ENCODE measurements around the gene SMC3. TPM values are rescaled to one million over a fixed set of nuclear protein-coding genes. Genes with fewer than 3 reads are reported as not detected.

The SMC3 gene
- total RNA-seq, 2 experiments from 2014 or later, result 46.8 to 48.0 TPM

GRCh38 chr10:110641256-110641655 is 73.8 kb downstream of the SMC3 start:
- no peak overlapping the region for H3K27ac Mint-ChIP-seq
- POLR2A ChIA-PET, result no interaction called here
- peak overlapping the region; percentile 50 for H3K4me3 Mint-ChIP-seq
- peaks cover 29% of the 10 kb centered on the region for H3K4me1 ChIP-seq (ENCODE audit: insufficient read depth, low read length)
- H3K4me3 ChIP-seq (ENCODE audit: low read length), result no peak overlapping the region
- H3K4me1 Mint-ChIP-seq (ENCODE audit: low read depth), result peaks cover 39% of the 10 kb centered on the region
- CTCF ChIA-PET, result interaction anchor here (1.1 kb wide), 2 partner anchors 8 to 9 kb away, joined by 3 read pairs; no protein-coding TSS in a partner anchor
- peaks cover 29 to 48% of the 10 kb centered on the region in 2 experiments for H3K27me3 ChIP-seq (ENCODE audit: control insufficient read depth in 1 of 2, insufficient read depth in 2 of 2, low read length in 2 of 2)
- DNase-seq, result peak in 6 of 14 experiments; percentile 19 to 51 (median 33)
- no peaks in the 10 kb centered on the region for H3K36me3 Mint-ChIP-seq (ENCODE audit: low read depth)
- H3K27me3 Mint-ChIP-seq, result peaks cover 80% of the 10 kb centered on the region
- peak; percentile 67 for ATAC-seq (ENCODE audit: poor library complexity)
- intact Hi-C loops (cut with DNase I, micrococcal nuclease), result no loop called here
- no peak for TF ChIP-seq CTCF (IDR thresholded peaks at IDR 0.05)
- H3K36me3 ChIP-seq (ENCODE audit: insufficient read depth, low read length), result no peaks in the 10 kb centered on the region
- peaks cover 0 to 6% of the 10 kb centered on the region in 2 experiments for H3K9me3 ChIP-seq (ENCODE audit: control insufficient read depth in 1 of 2, insufficient read depth in 1 of 2, low read length in 2 of 2)
- H3K27ac ChIP-seq (ENCODE audit: low read depth in 1 of 2, low read length in 2 of 2), result no peak overlapping the region
- no peaks in the 10 kb centered on the region for H3K9me3 Mint-ChIP-seq

- Mint-ChIP-seq H3K4me1 (ENCODE audit: low read depth) (peaks cover 39% of the 10 kb centered on the region), H3K4me3 (peak overlapping the region; percentile 83), H3K36me3 (ENCODE audit: low read depth) (no peaks in the 10 kb centered on the region), H3K27me3 (peaks cover 79% of the 10 kb centered on the region), H3K9me3 (no peaks in the 10 kb centered on the region), H3K27ac (no peak overlapping the region)
- ChIA-PET POLR2A (no interaction called here), CTCF (interaction anchor here (1.1 kb wide), 1 partner anchor 10 kb away, joined by 3 read pairs; no protein-coding TSS in a partner anchor)
- peaks cover 0 to 6% of the 10 kb centered on the region in 2 experiments for H3K9me3 ChIP-seq (ENCODE audit: control insufficient read depth in 1 of 2, insufficient read depth in 1 of 2, low read length in 2 of 2)
- H3K36me3 ChIP-seq (ENCODE audit: insufficient read depth, low read length), result no peaks in the 10 kb centered on the region
- peaks cover 29% of the 10 kb centered on the region for H3K4me1 ChIP-seq (ENCODE audit: insufficient read depth, low read length)
- intact Hi-C loops (cut with DNase I, micrococcal nuclease), result no loop called here
- TF ChIP-seq CTCF (IDR thresholded peaks at IDR 0.05), result no peak
- DNase-seq, result no peak
- H3K27ac ChIP-seq (ENCODE audit: low read depth in 1 of 2, low read length in 2 of 2), result no peak overlapping the region
- H3K4me3 ChIP-seq (ENCODE audit: low read length), result peak overlapping the region; percentile 53
- peaks cover 33 to 54% of the 10 kb centered on the region in 2 experiments for H3K27me3 ChIP-seq (ENCODE audit: control insufficient read depth in 1 of 2, insufficient read depth in 2 of 2, low read length in 2 of 2)
- ATAC-seq (ENCODE audit: poor library complexity), result no peak
Observed at GRCh38 chr10:110642204-110643034, 74.9 kb downstream of the SMC3 start.

- peak overlapping the region; percentile 83 for H3K4me3 Mint-ChIP-seq
- CTCF ChIA-PET, result no interaction called here
- H3K27ac ChIP-seq (ENCODE audit: low read depth in 1 of 2, low read length in 2 of 2), result no peak overlapping the region
- no peak for TF ChIP-seq CTCF (IDR thresholded peaks at IDR 0.05)
- peaks cover 0 to 6% of the 10 kb centered on the region in 2 experiments for H3K9me3 ChIP-seq (ENCODE audit: control insufficient read depth in 1 of 2, insufficient read depth in 1 of 2, low read length in 2 of 2)
- no peaks in the 10 kb centered on the region for H3K36me3 Mint-ChIP-seq (ENCODE audit: low read depth)
- intact Hi-C loops (cut with DNase I, micrococcal nuclease), result no loop called here
- peaks cover 74% of the 10 kb centered on the region for H3K27me3 Mint-ChIP-seq
- H3K9me3 Mint-ChIP-seq, result no peaks in the 10 kb centered on the region
- H3K4me1 ChIP-seq (ENCODE audit: insufficient read depth, low read length), result peaks cover 29% of the 10 kb centered on the region
- no peaks in the 10 kb centered on the region for H3K36me3 ChIP-seq (ENCODE audit: insufficient read depth, low read length)
- DNase-seq, result peak in 2 of 14 experiments; percentile 3 to 6
- H3K27ac Mint-ChIP-seq, result no peak overlapping the region
- POLR2A ChIA-PET, result interaction anchor here (0.6 kb wide), 1 partner anchor 29 kb away, joined by 3 read pairs; no protein-coding TSS in a partner anchor
- peaks cover 38 to 60% of the 10 kb centered on the region in 2 experiments for H3K27me3 ChIP-seq (ENCODE audit: control insufficient read depth in 1 of 2, insufficient read depth in 2 of 2, low read length in 2 of 2)
- H3K4me3 ChIP-seq (ENCODE audit: low read length), result peak overlapping the region; percentile 53
- no peak for ATAC-seq (ENCODE audit: poor library complexity)
- peaks cover 39% of the 10 kb centered on the region for H3K4me1 Mint-ChIP-seq (ENCODE audit: low read depth)
Observed at GRCh38 chr10:110643035-110643652, 75.6 kb downstream of the SMC3 start.
